ENCODE results near the gene CDKL1. TPM values are rescaled to one million over a fixed set of nuclear protein-coding genes. Genes with fewer than 3 reads are reported as not detected.

Gene CDKL1
- total RNA-seq, 4 donors from 2014 or later, result 15.3 to 36.8 (median 28.2) TPM

DNA sequence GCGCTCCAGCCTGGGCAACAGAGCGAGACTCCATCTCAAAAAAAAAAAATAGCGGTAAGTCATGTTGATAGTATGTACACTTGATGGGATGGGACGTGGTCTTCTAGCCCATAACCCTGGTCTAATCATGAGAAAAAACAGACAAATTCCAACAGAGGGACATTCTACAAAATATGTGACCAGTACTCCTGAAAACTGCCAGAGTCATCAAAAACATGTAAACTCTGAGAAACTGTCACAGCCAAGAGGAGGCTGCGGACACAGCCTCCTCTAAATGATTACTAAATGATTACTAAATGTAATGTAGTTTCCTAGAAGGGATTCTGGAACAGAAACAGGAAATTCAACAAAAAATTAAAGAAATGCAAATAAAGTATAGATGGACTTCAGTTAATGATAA, 20.9 kb downstream of the CDKL1 start:
- TF ChIP-seq EP300 (IDR thresholded peaks at IDR 0.05; ENCODE audit: low read depth) (no peak), POLR2A (IDR thresholded peaks at IDR 0.05) (no peak), POLR2AphosphoS5 (IDR thresholded peaks at IDR 0.05) (no peak)
- TF ChIP-seq, protein P1, sequence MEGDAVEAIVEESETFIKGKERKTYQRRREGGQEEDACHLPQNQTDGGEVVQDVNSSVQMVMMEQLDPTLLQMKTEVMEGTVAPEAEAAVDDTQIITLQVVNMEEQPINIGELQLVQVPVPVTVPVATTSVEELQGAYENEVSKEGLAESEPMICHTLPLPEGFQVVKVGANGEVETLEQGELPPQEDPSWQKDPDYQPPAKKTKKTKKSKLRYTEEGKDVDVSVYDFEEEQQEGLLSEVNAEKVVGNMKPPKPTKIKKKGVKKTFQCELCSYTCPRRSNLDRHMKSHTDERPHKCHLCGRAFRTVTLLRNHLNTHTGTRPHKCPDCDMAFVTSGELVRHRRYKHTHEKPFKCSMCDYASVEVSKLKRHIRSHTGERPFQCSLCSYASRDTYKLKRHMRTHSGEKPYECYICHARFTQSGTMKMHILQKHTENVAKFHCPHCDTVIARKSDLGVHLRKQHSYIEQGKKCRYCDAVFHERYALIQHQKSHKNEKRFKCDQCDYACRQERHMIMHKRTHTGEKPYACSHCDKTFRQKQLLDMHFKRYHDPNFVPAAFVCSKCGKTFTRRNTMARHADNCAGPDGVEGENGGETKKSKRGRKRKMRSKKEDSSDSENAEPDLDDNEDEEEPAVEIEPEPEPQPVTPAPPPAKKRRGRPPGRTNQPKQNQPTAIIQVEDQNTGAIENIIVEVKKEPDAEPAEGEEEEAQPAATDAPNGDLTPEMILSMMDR (IDR thresholded peaks at IDR 0.05), result no peak
- in situ Hi-C loops (cut with MboI; ENCODE audit: low pct_ligation_motif_present in 1 of 4, low pct_unique_long_range_greater_than_20kb in 1 of 4, low sequenced_read_pairs in 3 of 4), result no loop called here
- 82 to 91% methylated on average over 3 to 5 of the region's 5 CpGs for WGBS, 2 donors (ENCODE audit: low coverage in 1 of 2)
- no peak for DNase-seq
- Histone ChIP-seq H3K27ac (no peak overlapping the region), H3K27me3 (no peaks in the 10 kb centered on the region), H3K9me3 (no peaks in the 10 kb centered on the region), H3K4me3 (no peak overlapping the region), H3K4me1 (peaks cover 0 to 11% (median 2%) of the 10 kb centered on the region in 4 donors), H3K36me3 (no peaks in the 10 kb centered on the region)
- intact Hi-C loops (cut with DNase I; ENCODE audit: low total_unique reads), result no loop called here

DNA sequence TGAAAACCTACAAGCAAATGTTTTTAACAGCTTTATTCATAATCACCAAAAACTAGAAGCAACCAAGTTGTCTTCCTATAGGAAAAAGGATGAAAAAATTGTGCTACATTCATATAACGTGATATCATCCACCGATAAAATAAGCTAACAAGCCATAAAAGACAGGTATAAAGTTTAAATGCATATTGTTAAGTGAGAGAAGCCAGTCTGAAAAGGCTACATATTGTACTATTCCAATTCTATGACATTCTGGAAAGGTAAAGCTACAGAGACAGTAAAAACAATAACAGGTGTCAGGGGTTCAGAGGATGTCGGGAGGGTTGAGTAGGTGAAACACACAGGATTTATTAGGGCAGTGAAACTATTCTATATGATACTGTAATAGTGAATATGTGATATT, 22.7 kb downstream of the CDKL1 start:
- H3K9me3 ChIP-seq, result no peaks in the 10 kb centered on the region
- H3K4me1 ChIP-seq, result peaks cover 0 to 14% (median 4%) of the 10 kb centered on the region in 4 donors
- no peak overlapping the region for H3K4me3 ChIP-seq
- WGBS, 2 donors (ENCODE audit: low coverage in 1 of 2), result 42 to 55% methylated on average over 3 of the region's 3 CpGs
- TF ChIP-seq EP300 (IDR thresholded peaks at IDR 0.05; ENCODE audit: low read depth), result no peak
- TF ChIP-seq POLR2AphosphoS5 (IDR thresholded peaks at IDR 0.05), result no peak
- TF ChIP-seq POLR2A (IDR thresholded peaks at IDR 0.05), result no peak
- TF ChIP-seq, protein P1 (IDR thresholded peaks at IDR 0.05), result no peak
- no peak for DNase-seq
- no peaks in the 10 kb centered on the region for H3K27me3 ChIP-seq
- H3K27ac ChIP-seq, result peak overlapping the region in 2 of 4 donors; percentile 14 to 34
- H3K36me3 ChIP-seq, result no peaks in the 10 kb centered on the region
- in situ Hi-C loops (cut with MboI; ENCODE audit: low pct_ligation_motif_present in 1 of 4, low pct_unique_long_range_greater_than_20kb in 1 of 4, low sequenced_read_pairs in 3 of 4), result no loop called here
- intact Hi-C loops (cut with DNase I; ENCODE audit: low total_unique reads), result no loop called here

GRCh38 chr14:50371546-50371945, 25.1 kb downstream of the CDKL1 start:
- H3K27me3 ChIP-seq, result no peaks in the 10 kb centered on the region
- in situ Hi-C loops (cut with MboI; ENCODE audit: low pct_ligation_motif_present in 1 of 4, low pct_unique_long_range_greater_than_20kb in 1 of 4, low sequenced_read_pairs in 3 of 4), result no loop called here
- H3K36me3 ChIP-seq, result no peaks in the 10 kb centered on the region
- 92% methylated on average over 2 of the region's 4 CpGs; no CpG with 5 or more reads in 1 of the 2 donors for WGBS, 2 donors (ENCODE audit: low coverage in 1 of 2)
- no peak for TF ChIP-seq POLR2AphosphoS5 (IDR thresholded peaks at IDR 0.05)
- TF ChIP-seq, protein P1 (IDR thresholded peaks at IDR 0.05), result no peak
- no peak for TF ChIP-seq EP300 (IDR thresholded peaks at IDR 0.05; ENCODE audit: low read depth)
- TF ChIP-seq POLR2A (IDR thresholded peaks at IDR 0.05), result no peak
- H3K9me3 ChIP-seq, result no peaks in the 10 kb centered on the region
- no peak overlapping the region for H3K27ac ChIP-seq
- DNase-seq, result no peak
- peaks cover 0 to 15% (median 5%) of the 10 kb centered on the region in 4 donors for H3K4me1 ChIP-seq
- H3K4me3 ChIP-seq, result no peak overlapping the region
- intact Hi-C loops (cut with DNase I; ENCODE audit: low total_unique reads), result no loop called here

DNA sequence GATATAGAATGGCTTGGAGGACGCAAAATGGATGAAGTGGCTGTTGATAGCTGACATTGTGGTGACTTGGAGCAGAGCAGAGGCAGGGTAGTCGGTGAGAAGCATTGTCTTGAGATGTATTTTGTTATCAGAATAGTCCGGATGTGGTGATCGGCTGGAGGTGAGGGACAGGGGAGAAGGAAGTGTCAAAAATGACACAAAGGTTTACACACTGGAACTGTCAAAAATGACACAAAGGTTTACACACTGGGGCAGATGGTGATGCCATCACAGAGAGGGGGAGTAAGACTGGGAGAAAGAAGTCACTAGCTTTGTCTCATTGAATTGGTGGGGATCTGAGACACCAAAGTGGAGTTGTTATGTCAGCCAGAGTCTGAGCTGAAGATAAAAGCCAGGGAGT, 30.1 kb downstream of the CDKL1 start:
- DNase-seq, result no peak
- H3K9me3 ChIP-seq, result no peaks in the 10 kb centered on the region
- in situ Hi-C loops (cut with MboI; ENCODE audit: low pct_ligation_motif_present in 1 of 4, low pct_unique_long_range_greater_than_20kb in 1 of 4, low sequenced_read_pairs in 3 of 4), result no loop called here
- peak overlapping the region; percentile 58 to 71 (median 68) for H3K27ac ChIP-seq
- peaks cover 3 to 35% (median 29%) of the 10 kb centered on the region in 4 donors for H3K4me1 ChIP-seq
- H3K27me3 ChIP-seq, result no peaks in the 10 kb centered on the region
- TF ChIP-seq, protein P1 (IDR thresholded peaks at IDR 0.05), result no peak
- no peak for TF ChIP-seq POLR2A (IDR thresholded peaks at IDR 0.05)
- TF ChIP-seq POLR2AphosphoS5 (IDR thresholded peaks at IDR 0.05), result no peak
- TF ChIP-seq EP300 (IDR thresholded peaks at IDR 0.05; ENCODE audit: low read depth), result no peak
- intact Hi-C loops (cut with DNase I; ENCODE audit: low total_unique reads), result no loop called here
- H3K4me3 ChIP-seq, result no peak overlapping the region
- H3K36me3 ChIP-seq, result no peaks in the 10 kb centered on the region
- WGBS, 2 donors (ENCODE audit: low coverage in 1 of 2), result 86 to 96% methylated on average over 4 of the region's 4 CpGs
